PC-9 (cell line): Measurements from ENCODE around the gene UNC50. TPM values are rescaled to one million over a fixed set of nuclear protein-coding genes. Genes with fewer than 3 reads are reported as not detected.

Source experiments
- BruUV-seq: library from RNA; stranded (reverse); fragments of 400-500 nt; replicated peaks from 2 replicates; lab custom pipeline; 2021; lab: Mats Ljungman, UMichigan
- CTCF ChIA-PET: fragments of 300-600 bp; sonication (Branson Sonifier 250); formaldehyde crosslinking; loops from one replicate; lab custom pipeline; 2022; ENCODE audit warnings: antibody characterized with exemption; lab: Charles Lee
- POLR2A ChIA-PET: fragments of 300-600 bp; sonication (Branson Sonifier 250); formaldehyde crosslinking; loops from one replicate; lab custom pipeline; 2022; ENCODE audit warnings: antibody characterized with exemption; ENCODE audit not compliant: unreplicated experiment; lab: Charles Lee
- DNase-seq, 2 experiments: peaks; one replicate each; pipeline versions ENCODE4 v3.0.0 to v3.0.0-alpha.2; 2015 to 2022; ENCODE audit warnings: mixed read lengths in 1 of 2
- H2AFZ ChIP-seq: fragments of 200-600 bp; sonication (generic); 2 replicates; pipeline ENCODE4 v1.8.1; 2017; ENCODE audit warnings: antibody characterized with exemption
- H3F3A ChIP-seq: fragments of 200-600 bp; sonication (generic); 2 replicates; pipeline ENCODE4 v1.8.1; 2017; ENCODE audit warnings: antibody characterized with exemption, mild to moderate bottlenecking, low read depth; ENCODE audit not compliant: insufficient read depth
- H3K27ac ChIP-seq: fragments of 200-600 bp; sonication (generic); 2 replicates; pipeline ENCODE4 v1.6.1; 2016; ENCODE audit warnings: mixed run types
- H3K27me3 ChIP-seq: fragments of 200-600 bp; sonication (generic); 2 replicates; pipeline ENCODE4 v1.6.1; 2016; ENCODE audit warnings: low read depth, mixed run types; ENCODE audit not compliant: insufficient read depth
- H3K36me3 ChIP-seq: fragments of 200-600 bp; sonication (generic); 2 replicates; pipeline ENCODE4 v1.6.1; 2016; ENCODE audit warnings: low read depth, mixed run types
- H3K4me1 ChIP-seq: fragments of 200-600 bp; sonication (generic); replicated peaks from 2 replicates; pipeline ENCODE4 v1.6.1; 2016; ENCODE audit warnings: mixed run types; ENCODE audit not compliant: insufficient read depth
- H3K4me2 ChIP-seq: fragments of 200-600 bp; sonication (generic); 2 replicates; pipeline ENCODE4 v1.6.1; 2017; ENCODE audit warnings: mixed run types
- H3K4me3 ChIP-seq: fragments of 200-600 bp; sonication (generic); 2 replicates; pipeline ENCODE4 v1.6.1; 2016; ENCODE audit warnings: mixed run types
- H3K79me2 ChIP-seq: fragments of 200-600 bp; sonication (generic); 2 replicates; pipeline ENCODE4 v1.6.1; 2017; ENCODE audit warnings: low read depth, mixed run types
- H3K9me2 ChIP-seq: fragments of 200-600 bp; sonication (generic); 2 replicates; pipeline ENCODE4 v1.8.1; 2017; ENCODE audit warnings: mild to moderate bottlenecking; ENCODE audit not compliant: insufficient read depth
- H3K9me3 ChIP-seq: fragments of 200-600 bp; sonication (generic); 2 replicates; pipeline ENCODE4 v1.8.1; 2016; ENCODE audit warnings: low read depth; ENCODE audit not compliant: insufficient read depth
- H4K20me1 ChIP-seq: fragments of 200-600 bp; sonication (generic); 2 replicates; pipeline ENCODE4 v1.8.1; 2017; ENCODE audit not compliant: insufficient read depth
- EZH2 ChIP-seq: fragments of 200-600 bp; sonication (generic); IDR thresholded peaks from 2 replicates; pipeline ENCODE4 v1.8.0; 2017; ENCODE audit warnings: antibody characterized with exemption, low read depth
- intact Hi-C: fragments of 100-400 bp; cut with micrococcal nuclease; formaldehyde crosslinking; loops from one replicate; pipeline ENCODE4 v1.10.0; 2022; ENCODE audit not compliant: unreplicated experiment
- total RNA-seq: library from RNA; stranded (reverse); gene quantifications from 2 replicates; pipeline ENCODE4 v1.2.3, GENCODE V29; 2021
- TF ChIP-seq, protein P1 (sequence below): fragments of 200-600 bp; sonication (generic); conservative IDR thresholded peaks from 2 replicates; pipeline ENCODE4 v1.6.1; 2017; ENCODE audit warnings: mixed run types, antibody characterized with exemption, mild to moderate bottlenecking, moderate library complexity

Gene UNC50
- total RNA-seq, 1 experiment from 2014 or later, result 46.0 TPM

DNA sequence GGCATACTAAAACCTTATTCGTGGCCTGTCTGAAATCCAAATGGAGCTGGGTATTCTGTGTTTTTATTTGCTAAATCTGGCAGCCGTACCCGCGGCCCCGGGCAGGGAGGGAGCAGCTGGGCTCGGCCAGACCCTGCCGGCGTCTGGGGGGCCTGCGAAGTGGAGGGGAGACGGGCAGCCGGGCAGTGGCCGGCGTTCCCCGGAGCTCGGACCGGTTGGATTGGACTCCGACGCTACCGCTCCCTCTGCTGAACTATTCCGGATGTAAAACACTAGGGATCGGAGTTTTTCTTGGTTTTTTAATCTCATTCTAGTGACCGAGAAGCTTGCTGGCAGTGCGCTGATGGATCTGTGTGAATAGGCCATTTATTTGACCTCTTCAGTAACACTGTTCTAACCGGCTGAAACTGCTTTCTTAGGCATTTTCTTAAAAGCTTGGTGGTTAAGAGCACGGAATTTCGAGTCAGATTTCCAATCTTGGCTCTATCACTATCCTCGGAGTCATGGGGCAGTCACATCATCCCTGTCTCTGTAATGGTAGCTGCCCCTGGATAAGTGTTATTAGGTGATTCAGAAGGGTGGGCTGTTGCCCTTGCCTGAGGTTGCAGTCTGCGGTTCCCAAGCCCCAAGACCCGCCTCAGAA is 694 bp downstream of the UNC50 start:
- TSS peak; percentile 46 for BruUV-seq
- Histone ChIP-seq H3K4me3 (peak overlapping the region; percentile 77), H3K4me1 (peaks cover 25% of the 10 kb centered on the region), H3K9me2 (no peaks in the 10 kb centered on the region), H3F3A (peaks cover 5% of the 10 kb centered on the region; the same call in 1 of the 2 replicates), H3K79me2 (peaks cover 65% of the 10 kb centered on the region), H3K4me2 (peak overlapping the region; percentile 96), H3K36me3 (peaks cover 34% of the 10 kb centered on the region), H3K27me3 (no peaks in the 10 kb centered on the region), H2AFZ (peak overlapping the region; percentile 93), H3K27ac (peak overlapping the region; percentile 70), H3K9me3 (no peaks in the 10 kb centered on the region), H4K20me1 (peaks cover 3% of the 10 kb centered on the region; the same call in 1 of the 2 replicates)
- peak in 1 of 2 experiments; percentile 31 for DNase-seq
- intact Hi-C loops, result loop anchor here (5.0 to 10.0 kb wide), 2 partner anchors 458 to 894 kb away; partner anchors contain the start of gene ZAP70
- TF ChIP-seq, protein P1, sequence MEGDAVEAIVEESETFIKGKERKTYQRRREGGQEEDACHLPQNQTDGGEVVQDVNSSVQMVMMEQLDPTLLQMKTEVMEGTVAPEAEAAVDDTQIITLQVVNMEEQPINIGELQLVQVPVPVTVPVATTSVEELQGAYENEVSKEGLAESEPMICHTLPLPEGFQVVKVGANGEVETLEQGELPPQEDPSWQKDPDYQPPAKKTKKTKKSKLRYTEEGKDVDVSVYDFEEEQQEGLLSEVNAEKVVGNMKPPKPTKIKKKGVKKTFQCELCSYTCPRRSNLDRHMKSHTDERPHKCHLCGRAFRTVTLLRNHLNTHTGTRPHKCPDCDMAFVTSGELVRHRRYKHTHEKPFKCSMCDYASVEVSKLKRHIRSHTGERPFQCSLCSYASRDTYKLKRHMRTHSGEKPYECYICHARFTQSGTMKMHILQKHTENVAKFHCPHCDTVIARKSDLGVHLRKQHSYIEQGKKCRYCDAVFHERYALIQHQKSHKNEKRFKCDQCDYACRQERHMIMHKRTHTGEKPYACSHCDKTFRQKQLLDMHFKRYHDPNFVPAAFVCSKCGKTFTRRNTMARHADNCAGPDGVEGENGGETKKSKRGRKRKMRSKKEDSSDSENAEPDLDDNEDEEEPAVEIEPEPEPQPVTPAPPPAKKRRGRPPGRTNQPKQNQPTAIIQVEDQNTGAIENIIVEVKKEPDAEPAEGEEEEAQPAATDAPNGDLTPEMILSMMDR, result 0 out of 2 replicates have a peak, but pooled peaks have one; percentile 11
- no peak for TF ChIP-seq EZH2
- POLR2A ChIA-PET, result interaction anchor here (0.5 to 0.7 kb wide), 2 partner anchors 13 to 1020 kb away, joined by 5 to 9 read pairs; no protein-coding TSS in a partner anchor
- CTCF ChIA-PET, result interaction anchor here (0.8 kb wide), 1 partner anchor 856 kb away, joined by 4 read pairs; no protein-coding TSS in a partner anchor

DNA sequence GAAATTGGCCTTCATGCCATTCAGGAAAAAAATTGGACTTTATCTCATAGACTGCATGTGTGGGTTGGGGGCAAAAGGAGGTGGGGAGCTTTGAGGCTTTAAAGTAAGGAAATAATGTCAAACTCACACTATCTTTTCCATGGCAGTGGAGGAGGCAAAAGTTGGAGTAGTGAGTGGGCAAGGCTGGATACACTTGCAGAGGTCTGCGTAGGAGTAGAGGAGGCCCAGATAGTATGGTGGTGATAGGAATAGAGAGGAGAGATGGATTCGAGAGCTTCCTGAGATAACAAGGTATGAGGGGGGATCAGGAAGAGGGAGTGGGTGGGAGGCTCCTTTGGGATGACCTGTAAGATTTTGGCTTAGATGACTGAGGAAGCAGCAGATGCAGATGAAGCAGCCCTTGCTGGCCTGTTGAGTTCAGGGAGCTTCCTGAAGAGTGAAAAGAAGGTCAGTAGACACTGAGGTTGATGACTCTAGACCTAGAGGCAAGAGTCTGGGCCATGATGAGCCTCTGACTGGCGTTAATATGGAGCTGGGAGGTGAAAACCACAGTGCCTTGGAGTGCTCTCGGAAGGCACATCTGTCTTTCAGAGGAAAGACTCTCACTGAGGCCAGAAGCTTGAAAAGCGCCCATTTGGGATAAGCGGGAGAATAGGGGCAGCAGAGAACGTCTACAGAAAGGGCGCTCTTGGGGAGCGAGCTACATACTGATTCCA is 5.8 kb downstream of the UNC50 start:
- Histone ChIP-seq H3K9me3 (no peaks in the 10 kb centered on the region), H3K4me1 (peaks cover 14% of the 10 kb centered on the region), H3K27ac (no peak overlapping the region), H3K79me2 (peaks cover 24% of the 10 kb centered on the region), H3K4me3 (no peak overlapping the region), H3K36me3 (peaks cover 57% of the 10 kb centered on the region), H2AFZ (no peak overlapping the region), H4K20me1 (peaks cover 13% of the 10 kb centered on the region), H3K4me2 (no peak overlapping the region), H3F3A (peaks cover 3% of the 10 kb centered on the region; the same call in 1 of the 2 replicates), H3K27me3 (no peaks in the 10 kb centered on the region), H3K9me2 (no peaks in the 10 kb centered on the region)
- CTCF ChIA-PET, result no interaction called here
- POLR2A ChIA-PET, result interaction anchor here (0.5 to 0.7 kb wide), 3 partner anchors 27 to 969 kb away, joined by 3 to 4 read pairs (median 3); no protein-coding TSS in a partner anchor
- no peak for DNase-seq
- intact Hi-C loops, result no loop called here
- TF ChIP-seq EZH2, result no peak
- TF ChIP-seq, protein P1, result no peak
- BruUV-seq, result no TSS peak

DNA sequence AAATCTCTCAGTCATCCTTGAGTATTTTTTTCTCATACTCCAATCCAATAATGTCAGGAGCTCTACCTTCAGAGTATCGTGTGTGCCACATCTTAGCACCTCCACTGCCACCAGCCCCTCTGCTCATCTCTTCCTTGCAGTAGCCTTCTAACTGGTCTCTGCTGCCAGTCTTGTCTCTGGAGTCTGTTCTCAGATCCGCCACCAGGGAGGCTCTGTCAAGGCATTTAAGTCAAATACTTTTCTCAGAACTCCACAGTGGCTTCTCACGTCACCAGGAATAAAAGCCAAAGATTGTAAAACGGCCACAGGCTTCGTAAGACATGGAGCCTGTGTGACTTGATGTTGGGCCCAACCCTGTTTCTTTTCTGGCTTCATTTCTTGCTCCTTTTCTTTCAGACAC is 7.1 kb downstream of the UNC50 start:
- Histone ChIP-seq H3K79me2 (peaks cover 11% of the 10 kb centered on the region), H3K27me3 (no peaks in the 10 kb centered on the region), H3F3A (peaks cover 3% of the 10 kb centered on the region; the same call in 1 of the 2 replicates), H3K4me3 (no peak overlapping the region), H3K4me1 (peaks cover 3% of the 10 kb centered on the region), H3K36me3 (peaks cover 51% of the 10 kb centered on the region), H3K9me2 (no peaks in the 10 kb centered on the region), H3K4me2 (no peak overlapping the region), H3K27ac (no peak overlapping the region), H3K9me3 (no peaks in the 10 kb centered on the region), H4K20me1 (peaks cover 13% of the 10 kb centered on the region), H2AFZ (no peak overlapping the region)
- intact Hi-C loops, result no loop called here
- POLR2A ChIA-PET, result no interaction called here
- CTCF ChIA-PET, result no interaction called here
- DNase-seq, result no peak
- no TSS peak for BruUV-seq
- TF ChIP-seq EZH2, result no peak
- TF ChIP-seq, protein P1, result no peak; the same call in 1 of the 2 replicates
